CD4-positive, CD25-positive, alpha-beta regulatory T cell (primary cell): ENCODE data around the gene TUBD1. TPM values are rescaled to one million over a fixed set of nuclear protein-coding genes. Genes with fewer than 3 reads are reported as not detected.

Experiments
- ATAC-seq, 2 donors: fragments of 150-1000 bp; cut with Tn5 transposase; one replicate each; pipeline ENCODE4 v1.10.0; 2021; ENCODE audit warnings: low read depth in 2 of 2, moderate number of reproducible peaks in 2 of 2, moderate library complexity in 1 of 2
- DNase-seq, 3 donors: peaks; one replicate each; pipeline versions ENCODE4 v3.0.0 to v3.0.0-alpha.2; 2012 to 2022; ENCODE audit warnings: mixed read lengths in 1 of 3
- H3K27ac ChIP-seq: one replicate; pipeline ENCODE4 v1.7.0; 2013; ENCODE audit warnings: mild to moderate bottlenecking, low read length; ENCODE audit not compliant: insufficient read depth, poor library complexity, severe bottlenecking
- H3K27me3 ChIP-seq: one replicate; pipeline ENCODE4 v1.7.0; 2013; ENCODE audit warnings: low read length; ENCODE audit not compliant: control insufficient read depth, insufficient read depth
- H3K36me3 ChIP-seq: one replicate; pipeline ENCODE4 v1.7.0; 2013; ENCODE audit warnings: mild to moderate bottlenecking, low read length, moderate library complexity; ENCODE audit not compliant: control insufficient read depth, insufficient read depth
- H3K4me1 ChIP-seq: 2 replicates; pipeline ENCODE4 v1.7.0; 2013; ENCODE audit warnings: mild to moderate bottlenecking, low read length; ENCODE audit not compliant: insufficient read depth, control insufficient read depth, poor library complexity, severe bottlenecking
- H3K4me3 ChIP-seq: one replicate; pipeline ENCODE4 v1.7.0; 2013; ENCODE audit warnings: low read depth, mild to moderate bottlenecking, low read length, moderate library complexity
- H3K9me3 ChIP-seq, 2 experiments: 1 replicate in 1 of 2; 2 replicates in 1 of 2; pipeline ENCODE4 v1.7.0; 2013; ENCODE audit warnings: low read length in 2 of 2, mild to moderate bottlenecking in 1 of 2, moderate library complexity in 1 of 2; ENCODE audit not compliant: control insufficient read depth in 2 of 2
- H3K27ac Mint-ChIP-seq, 3 donors: one replicate each; pipeline ENCODE4 v1.8.0; 2020 to 2022; ENCODE audit warnings: mild to moderate bottlenecking in 3 of 3, mixed read lengths in 3 of 3, moderate library complexity in 2 of 3
- H3K27me3 Mint-ChIP-seq: one replicate; pipeline ENCODE4 v1.8.0; 2022; ENCODE audit warnings: mild to moderate bottlenecking, mixed read lengths
- H3K36me3 Mint-ChIP-seq: one replicate; pipeline ENCODE4 v1.8.0; 2020; ENCODE audit warnings: mixed read lengths
- H3K4me1 Mint-ChIP-seq, 4 donors: one replicate each; pipeline ENCODE4 v1.8.0; 2020 to 2022; ENCODE audit warnings: mixed read lengths in 4 of 4, mild to moderate bottlenecking in 1 of 4
- H3K4me3 Mint-ChIP-seq, 4 donors: one replicate each; pipeline ENCODE4 v1.8.0; 2020 to 2022; ENCODE audit warnings: mild to moderate bottlenecking in 4 of 4, mixed read lengths in 4 of 4, moderate library complexity in 3 of 4
- H3K9me3 Mint-ChIP-seq, 7 donors: one replicate each; pipeline ENCODE4 v1.8.0; 2020 to 2022; ENCODE audit warnings: mixed read lengths in 7 of 7, mild to moderate bottlenecking in 3 of 7, moderate library complexity in 2 of 7
- polyA plus RNA-seq, 4 donors: library from polyadenylated mRNA; unstranded; fragments of 300-500 nt; fragmentation: Illumina TruSeq; gene quantifications; one replicate each; pipeline ENCODE4 v1.2.3, GENCODE V29; 2021
- total RNA-seq: library from RNA; stranded (reverse); gene quantifications from one replicate; pipeline ENCODE4 v1.2.3, GENCODE V29; 2022

Gene TUBD1
- total and polyA plus RNA-seq, 5 donors from 2014 or later, result 16.3 to 28.2 (median 23.9) TPM

- Histone ChIP-seq H3K36me3 (peaks cover 17% of the 10 kb centered on the region), H3K27me3 (no peaks in the 10 kb centered on the region), H3K4me1 (no peaks in the 10 kb centered on the region), H3K4me3 (no peak overlapping the region), H3K9me3 (no peaks in the 10 kb centered on the region), H3K27ac (no peak overlapping the region)
- DNase-seq (no peak), ATAC-seq (no peak)
- H3K9me3 Mint-ChIP-seq, result no peaks in the 10 kb centered on the region
- peaks cover 40% of the 10 kb centered on the region for H3K36me3 Mint-ChIP-seq
- peaks cover 3 to 20% (median 15%) of the 10 kb centered on the region in 4 donors for H3K4me1 Mint-ChIP-seq
- H3K27ac Mint-ChIP-seq, result no peak overlapping the region
- no peaks in the 10 kb centered on the region for H3K27me3 Mint-ChIP-seq
- no peak overlapping the region for H3K4me3 Mint-ChIP-seq
Observed at GRCh38 chr17:59811209-59811608, 81.5 kb downstream of the TUBD1 start.

GRCh38 chr17:59810894-59811153 lies 81.9 kb downstream of the TUBD1 start:
- no peak overlapping the region for H3K4me3 Mint-ChIP-seq
- H3K4me1 Mint-ChIP-seq, result peaks cover 3 to 20% (median 15%) of the 10 kb centered on the region in 4 donors
- no peaks in the 10 kb centered on the region for H3K27me3 Mint-ChIP-seq

More at GRCh38 chr17:59810894-59811153, 81.9 kb downstream of the TUBD1 start:
- no peak for ATAC-seq
- no peak for DNase-seq
- Mint-ChIP-seq H3K27ac (no peak overlapping the region), H3K36me3 (peaks cover 36% of the 10 kb centered on the region), H3K9me3 (no peaks in the 10 kb centered on the region)
- Histone ChIP-seq H3K36me3 (peaks cover 17% of the 10 kb centered on the region), H3K4me1 (no peaks in the 10 kb centered on the region), H3K27me3 (no peaks in the 10 kb centered on the region), H3K9me3 (no peaks in the 10 kb centered on the region), H3K4me3 (no peak overlapping the region), H3K27ac (no peak overlapping the region)

Other genes with a start within 250 kb of the TUBD1 start
- gene PTRH2, start 185.5 kb downstream of the TUBD1 start, total RNA-seq, result 8.4 TPM
- gene PTRH2, start 185.5 kb downstream of the TUBD1 start, polyA plus RNA-seq, result 10 to 100 TPM; 16.2 to 23.2 (median 21.4) TPM
- 238 TPM for gene VMP1, start 185.3 kb downstream of the TUBD1 start, total RNA-seq
- 10 to 100 TPM; 50.3 to 84.2 (median 65.6) TPM for gene VMP1, start 185.3 kb downstream of the TUBD1 start, polyA plus RNA-seq
- 123 TPM for gene RPS6KB1, start 178 bp upstream of the TUBD1 start, total RNA-seq
- gene RPS6KB1, start 178 bp upstream of the TUBD1 start, polyA plus RNA-seq, result 10 to 100 TPM; 19.9 to 28.1 (median 25.0) TPM
- 27.0 TPM for gene RNFT1, start 71.8 kb upstream of the TUBD1 start, total RNA-seq
- 10 to 100 TPM; 29.1 to 38.0 (median 30.5) TPM for gene RNFT1, start 71.8 kb upstream of the TUBD1 start, polyA plus RNA-seq
- gene HEATR6, start 186.0 kb upstream of the TUBD1 start, total RNA-seq, result 17.0 TPM
- 10 to 100 TPM in 2 of 4 donors, 1 to 10 TPM in 2; 7.8 to 12.3 (median 9.3) TPM for gene HEATR6, start 186.0 kb upstream of the TUBD1 start, polyA plus RNA-seq